Measurements from ENCODE around the gene CLEC11A. TPM values are rescaled to one million over a fixed set of nuclear protein-coding genes. Genes with fewer than 3 reads are reported as not detected.

The CLEC11A gene
- total RNA-seq, 1 experiment from 2014 or later = 2.0 TPM

DNA sequence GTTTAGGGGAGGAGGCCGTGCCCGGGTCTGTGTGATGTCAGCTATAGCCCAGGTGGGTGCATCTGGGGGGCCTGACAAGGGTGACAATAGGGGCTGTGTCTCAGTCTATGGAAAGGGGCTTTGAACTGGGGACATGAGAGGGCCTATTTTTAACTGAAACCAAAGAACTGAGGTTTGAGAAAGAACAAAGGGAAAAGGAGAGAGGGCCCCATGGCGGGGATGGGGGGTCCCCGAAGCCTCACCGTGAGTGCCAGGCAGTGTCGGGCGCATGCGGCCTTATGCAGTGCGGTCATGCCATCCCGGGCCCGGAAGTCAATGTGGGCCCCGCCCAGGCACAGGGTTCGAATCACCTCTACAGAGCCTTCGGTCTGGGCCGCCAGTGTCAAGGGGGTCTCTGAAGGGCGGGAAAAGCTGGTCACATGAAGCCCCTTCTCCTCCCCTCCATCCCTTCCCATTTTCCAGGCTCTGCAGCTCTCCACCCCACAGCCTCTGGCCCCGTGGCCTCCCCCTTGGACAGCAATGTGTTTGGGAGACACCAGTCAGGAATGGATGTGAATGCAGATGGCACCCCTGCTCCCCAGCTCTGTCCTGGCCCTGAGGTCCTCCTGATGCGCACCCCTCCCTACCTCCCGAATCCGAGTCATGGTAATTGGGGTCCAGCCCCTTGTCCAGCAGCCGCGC lies 9.5 kb upstream of the CLEC11A start:
- DNase-seq = no peak
- no peak overlapping the region for H3K4me3 ChIP-seq
- no peak overlapping the region for H3K27ac ChIP-seq
- no peaks in the 10 kb centered on the region for H3K9me3 ChIP-seq (replicated peaks)
- no peaks in the 10 kb centered on the region for H3K4me1 ChIP-seq
- H3K36me3 ChIP-seq = no peaks in the 10 kb centered on the region
- H3K27me3 ChIP-seq = peaks cover 5% of the 10 kb centered on the region; the same call in 1 of the 2 replicates

DNA sequence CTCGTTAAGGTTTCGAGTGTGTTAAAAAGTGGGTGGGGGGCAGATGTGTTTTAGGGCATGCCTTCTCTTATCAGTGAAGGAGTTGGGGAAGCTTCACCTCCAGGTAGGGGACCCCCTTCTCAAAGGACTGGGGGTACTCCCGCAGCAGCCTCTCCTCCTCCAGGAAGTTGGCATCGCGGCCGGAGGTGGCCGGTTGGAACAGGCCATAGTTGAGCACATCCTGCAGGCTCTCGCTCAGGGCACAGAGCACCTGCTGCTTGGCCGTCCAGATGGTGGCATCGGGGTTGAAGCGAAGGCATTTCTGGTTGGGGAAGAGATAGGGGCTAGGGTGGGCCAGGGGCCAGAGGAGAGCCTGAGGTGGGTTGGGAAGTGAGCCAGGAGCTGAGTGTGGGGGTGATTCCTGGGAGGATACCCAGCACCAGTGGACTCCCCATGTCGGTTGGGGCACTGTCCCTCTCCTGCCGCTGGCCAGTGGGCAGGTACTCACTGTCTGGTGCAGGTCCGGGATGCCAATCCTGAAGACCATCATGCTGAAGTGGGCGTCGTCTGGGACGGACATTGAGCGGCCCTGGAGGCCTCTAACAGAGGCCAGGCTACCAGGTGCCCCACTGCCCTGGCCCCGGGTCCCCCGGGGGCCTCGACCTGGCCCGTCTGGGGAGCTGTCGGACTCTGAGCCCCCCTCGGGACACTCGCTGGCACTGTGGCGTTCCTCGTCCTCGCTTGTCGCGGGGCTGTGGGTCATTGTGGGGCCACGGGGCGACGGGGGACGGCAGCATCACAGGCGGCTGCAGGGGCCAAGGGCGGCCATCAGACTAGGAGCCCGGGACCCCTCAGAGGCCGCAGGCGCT lies 6.8 kb upstream of the CLEC11A start:
- DNase-seq = no peak
- Histone ChIP-seq H3K4me1 (no peaks in the 10 kb centered on the region), H3K9me3 (replicated peaks) (no peaks in the 10 kb centered on the region), H3K36me3 (no peaks in the 10 kb centered on the region), H3K27me3 (peaks cover 5% of the 10 kb centered on the region; the same call in 1 of the 2 replicates), H3K4me3 (no peak overlapping the region), H3K27ac (no peak overlapping the region)

DNA sequence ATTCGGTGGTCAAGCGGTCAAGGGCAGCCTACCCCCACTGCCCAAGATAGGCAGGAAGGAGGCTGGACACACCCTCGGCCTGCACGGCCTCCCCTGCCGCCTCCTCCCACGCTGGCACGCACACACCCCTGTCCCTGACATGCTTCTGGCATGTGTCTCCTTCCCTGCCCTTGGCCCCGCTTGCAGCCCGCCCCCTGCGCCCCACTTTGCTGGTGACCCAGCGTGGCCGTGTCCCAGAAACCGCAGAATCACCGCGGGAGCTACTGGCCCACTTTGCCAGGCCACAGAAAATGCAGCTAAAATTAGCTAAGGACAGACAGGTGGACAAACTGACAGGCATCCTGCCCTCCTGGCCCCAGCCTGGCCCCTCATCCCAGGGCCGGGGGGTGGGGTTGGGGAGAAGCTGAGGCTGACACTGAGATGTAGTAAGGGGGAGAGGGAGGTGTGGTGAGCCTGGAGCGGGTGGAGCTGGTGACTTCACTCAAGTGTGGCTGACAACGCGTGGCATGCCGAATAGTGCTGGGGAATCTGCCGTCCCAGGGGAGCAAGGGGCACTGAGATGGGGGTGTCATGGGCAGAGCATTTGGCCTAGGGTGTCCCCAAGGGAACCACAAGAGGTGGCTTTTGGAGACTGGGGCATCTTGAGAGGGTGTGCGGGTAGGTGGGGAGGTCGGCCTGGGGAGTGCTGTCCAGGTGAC lies 6.0 kb upstream of the CLEC11A start:
- no peak overlapping the region for H3K4me3 ChIP-seq
- H3K4me1 ChIP-seq = no peaks in the 10 kb centered on the region
- H3K27ac ChIP-seq = no peak overlapping the region
- no peaks in the 10 kb centered on the region; the same call in 1 of the 2 replicates for H3K27me3 ChIP-seq
- no peaks in the 10 kb centered on the region for H3K9me3 ChIP-seq (replicated peaks)
- DNase-seq = no peak
- no peaks in the 10 kb centered on the region for H3K36me3 ChIP-seq

DNA sequence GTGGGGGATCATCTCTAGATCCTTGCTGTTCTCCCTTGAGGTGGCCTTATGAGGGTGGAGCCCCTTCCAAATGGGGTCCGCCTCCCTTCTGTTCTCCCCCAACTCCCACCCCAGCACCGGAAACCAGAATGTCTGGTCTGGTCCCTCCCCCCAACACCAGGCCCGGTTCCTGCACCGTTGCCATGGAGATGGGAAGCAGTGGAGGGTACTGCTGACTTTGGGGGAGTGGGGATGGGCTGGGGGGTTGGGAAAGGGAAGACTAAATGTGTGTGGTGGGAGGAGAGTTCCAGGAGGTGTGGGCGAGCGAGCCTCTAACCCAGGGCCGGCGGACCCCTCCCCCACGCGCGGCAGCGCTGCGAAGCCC lies 5.3 kb upstream of the CLEC11A start:
- Histone ChIP-seq H3K4me1 (no peaks in the 10 kb centered on the region), H3K27me3 (no peaks in the 10 kb centered on the region), H3K36me3 (no peaks in the 10 kb centered on the region), H3K4me3 (no peak overlapping the region), H3K9me3 (replicated peaks) (no peaks in the 10 kb centered on the region), H3K27ac (no peak overlapping the region)
- no peak for DNase-seq

DNA sequence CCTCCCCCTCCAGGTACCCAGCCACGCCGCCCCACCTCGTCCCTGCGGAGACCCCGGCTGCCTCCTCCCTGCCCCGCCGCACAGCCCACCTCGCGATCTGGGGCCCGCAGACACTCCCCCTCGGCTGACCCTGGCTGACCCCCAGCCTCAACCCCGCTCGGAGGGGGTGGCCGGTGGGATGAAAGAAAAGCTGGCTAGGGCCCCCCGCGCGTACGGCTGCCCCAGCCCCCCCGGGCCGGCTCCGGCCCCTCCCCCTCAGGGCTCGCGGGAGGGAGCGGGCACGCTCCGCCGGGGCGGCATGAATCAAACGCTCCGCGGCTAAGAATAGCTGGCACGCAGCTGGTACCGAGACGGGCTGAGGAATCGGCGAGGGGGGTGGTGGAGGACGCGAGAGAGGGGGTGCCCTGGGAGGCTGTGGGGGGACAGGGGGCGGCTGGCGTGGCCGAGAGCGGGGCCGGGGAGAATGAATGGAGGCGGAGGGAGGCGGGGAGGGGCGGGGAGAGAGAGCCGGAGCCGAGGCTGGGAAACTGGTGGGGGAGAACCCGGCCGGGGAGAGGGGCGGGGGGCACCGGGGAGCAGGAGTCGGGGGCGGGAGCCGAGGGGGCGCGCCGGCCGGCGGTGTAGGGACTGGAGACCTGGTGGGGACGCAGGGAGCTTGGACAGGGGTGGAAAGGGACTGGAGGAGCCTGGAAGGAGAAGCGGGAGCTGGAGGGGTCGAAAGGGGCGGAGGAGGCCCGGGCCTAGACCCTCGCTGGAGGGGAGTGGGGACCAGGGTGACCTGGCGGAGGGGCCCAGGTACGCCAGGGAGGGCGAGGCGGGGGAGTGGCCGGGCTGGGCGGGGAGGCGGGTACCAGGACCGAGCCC lies 4.7 kb upstream of the CLEC11A start:
- H3K27ac ChIP-seq = no peak overlapping the region
- no peaks in the 10 kb centered on the region for H3K9me3 ChIP-seq (replicated peaks)
- H3K27me3 ChIP-seq = no peaks in the 10 kb centered on the region
- no peak overlapping the region for H3K4me3 ChIP-seq
- no peak for DNase-seq
- no peaks in the 10 kb centered on the region for H3K4me1 ChIP-seq
- H3K36me3 ChIP-seq = no peaks in the 10 kb centered on the region

DNA sequence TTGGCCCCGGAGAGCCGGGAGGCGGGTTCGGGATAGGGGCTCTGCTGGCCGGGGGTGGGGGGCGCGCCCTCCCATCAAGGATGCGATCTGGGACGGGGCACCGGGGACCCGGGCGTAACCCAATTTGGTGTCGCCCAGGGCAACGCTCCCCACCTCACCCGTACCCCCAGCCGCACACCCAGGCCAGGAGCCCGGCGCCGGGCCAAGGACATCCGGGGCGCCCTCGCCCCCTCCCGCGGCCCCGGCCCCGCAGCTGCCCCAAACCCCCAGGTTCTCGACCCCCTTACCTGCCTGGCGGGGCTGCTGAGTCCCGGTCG lies 4.1 kb upstream of the CLEC11A start:
- H3K27me3 ChIP-seq = no peaks in the 10 kb centered on the region
- no peak for DNase-seq
- H3K4me1 ChIP-seq = no peaks in the 10 kb centered on the region
- H3K36me3 ChIP-seq = no peaks in the 10 kb centered on the region
- no peak overlapping the region for H3K27ac ChIP-seq
- no peaks in the 10 kb centered on the region for H3K9me3 ChIP-seq (replicated peaks)
- H3K4me3 ChIP-seq = no peak overlapping the region

DNA sequence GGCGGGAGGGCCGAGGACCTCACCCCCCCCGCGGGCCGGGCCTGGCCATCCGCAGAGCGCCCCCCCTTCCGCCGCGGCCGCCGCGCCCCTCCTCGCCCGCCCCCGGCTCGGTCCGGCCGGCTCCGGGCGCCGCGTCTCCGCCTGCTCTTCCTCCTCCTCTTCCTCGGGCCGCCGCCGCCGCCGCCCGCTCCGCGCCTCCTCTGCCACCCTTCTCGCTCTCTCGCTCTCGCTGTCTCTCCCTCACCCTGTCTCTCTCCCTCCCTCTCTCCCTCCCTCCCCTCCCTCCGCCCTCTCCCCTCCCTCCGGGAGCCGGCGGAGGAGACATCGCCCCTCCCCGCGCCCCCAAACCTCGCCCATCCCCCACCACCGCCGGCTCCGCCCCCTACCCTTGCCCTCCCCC lies 3.6 kb upstream of the CLEC11A start, which contains the start of gene SHANK1:
Gene SHANK1, minus strand, starts transcription at position 237 of the 400 bp plus-strand sequence. CDS start 2,883 bp downstream, outside the sequence.
- no peaks in the 10 kb centered on the region for H3K4me1 ChIP-seq
- H3K27ac ChIP-seq = no peak within 1 kb of the TSS
- H3K4me3 ChIP-seq = no peak within 1 kb of the TSS

DNA sequence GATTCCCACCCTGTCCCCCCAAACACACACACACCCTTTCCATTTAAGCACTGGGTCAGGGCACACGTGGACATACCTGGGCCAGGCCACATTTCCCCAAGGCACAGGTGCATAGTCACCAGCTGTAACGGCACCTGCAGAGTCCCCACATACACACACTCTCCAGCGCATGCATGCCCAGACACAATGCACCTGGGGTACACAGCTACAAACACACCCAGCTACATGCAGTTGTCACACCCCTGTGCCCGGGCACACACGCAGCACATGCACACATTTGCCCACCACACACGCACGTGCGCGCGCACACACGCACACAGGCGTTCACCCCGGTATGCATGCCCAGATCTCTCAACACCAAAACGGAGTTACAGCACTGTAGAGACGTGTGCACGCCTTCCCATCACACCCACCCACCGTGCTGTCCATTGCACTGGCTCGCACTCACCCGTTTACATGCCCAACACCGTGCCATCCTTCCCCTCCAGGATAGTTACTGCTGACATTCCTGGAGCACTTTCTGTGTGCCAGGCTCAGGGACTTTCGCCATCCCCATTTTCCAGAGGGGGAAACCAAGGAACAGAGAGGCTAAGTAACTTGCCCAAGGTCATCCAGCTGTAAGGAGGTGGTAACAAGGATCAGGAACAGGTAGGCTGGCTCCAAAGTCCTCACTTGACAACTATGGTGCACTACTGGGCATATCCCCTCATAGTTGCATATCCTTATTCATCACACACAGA lies 2.8 kb upstream of the CLEC11A start:
- DNase-seq = no peak
- Histone ChIP-seq H3K27ac (no peak overlapping the region), H3K27me3 (no peaks in the 10 kb centered on the region), H3K9me3 (replicated peaks) (no peaks in the 10 kb centered on the region), H3K36me3 (no peaks in the 10 kb centered on the region), H3K4me1 (peaks cover 1% of the 10 kb centered on the region), H3K4me3 (no peak overlapping the region)

More for the DNA sequence above, 3.6 kb upstream of the CLEC11A start, which contains the start of gene SHANK1:
- H3K27me3 ChIP-seq = no peaks in the 10 kb centered on the region
- DNase-seq = no peak
- no peaks in the 10 kb centered on the region for H3K9me3 ChIP-seq (replicated peaks)
- no peaks in the 10 kb centered on the region for H3K36me3 ChIP-seq

DNA sequence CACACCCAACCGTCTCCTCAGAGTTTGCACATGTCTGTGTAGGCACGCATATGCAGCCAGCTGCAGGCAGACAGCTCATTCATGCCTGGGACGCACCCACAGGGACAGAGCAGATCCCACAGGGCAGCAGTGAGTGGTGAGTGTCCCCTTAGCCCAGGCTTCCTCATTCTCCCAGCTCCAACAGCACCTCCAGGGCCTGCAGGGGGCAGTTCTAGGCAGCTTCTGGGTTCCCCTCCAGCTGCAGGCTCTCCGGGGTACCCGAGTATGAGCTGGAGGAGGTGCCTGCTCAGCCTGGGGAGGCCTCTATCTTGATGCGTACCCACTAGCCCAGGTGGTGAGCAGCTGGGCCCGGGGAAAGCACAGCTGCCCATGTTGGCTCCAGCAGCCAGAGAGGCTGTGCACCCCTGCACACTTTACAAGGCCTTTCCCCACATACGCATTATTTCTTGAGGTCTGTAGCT lies 2.2 kb upstream of the CLEC11A start:
- DNase-seq = no peak
- H3K27ac ChIP-seq = no peak overlapping the region
- no peak overlapping the region for H3K4me3 ChIP-seq
- H3K27me3 ChIP-seq = no peaks in the 10 kb centered on the region
- H3K9me3 ChIP-seq (replicated peaks) = no peaks in the 10 kb centered on the region
- no peaks in the 10 kb centered on the region for H3K36me3 ChIP-seq
- peaks cover 7% of the 10 kb centered on the region for H3K4me1 ChIP-seq

DNA sequence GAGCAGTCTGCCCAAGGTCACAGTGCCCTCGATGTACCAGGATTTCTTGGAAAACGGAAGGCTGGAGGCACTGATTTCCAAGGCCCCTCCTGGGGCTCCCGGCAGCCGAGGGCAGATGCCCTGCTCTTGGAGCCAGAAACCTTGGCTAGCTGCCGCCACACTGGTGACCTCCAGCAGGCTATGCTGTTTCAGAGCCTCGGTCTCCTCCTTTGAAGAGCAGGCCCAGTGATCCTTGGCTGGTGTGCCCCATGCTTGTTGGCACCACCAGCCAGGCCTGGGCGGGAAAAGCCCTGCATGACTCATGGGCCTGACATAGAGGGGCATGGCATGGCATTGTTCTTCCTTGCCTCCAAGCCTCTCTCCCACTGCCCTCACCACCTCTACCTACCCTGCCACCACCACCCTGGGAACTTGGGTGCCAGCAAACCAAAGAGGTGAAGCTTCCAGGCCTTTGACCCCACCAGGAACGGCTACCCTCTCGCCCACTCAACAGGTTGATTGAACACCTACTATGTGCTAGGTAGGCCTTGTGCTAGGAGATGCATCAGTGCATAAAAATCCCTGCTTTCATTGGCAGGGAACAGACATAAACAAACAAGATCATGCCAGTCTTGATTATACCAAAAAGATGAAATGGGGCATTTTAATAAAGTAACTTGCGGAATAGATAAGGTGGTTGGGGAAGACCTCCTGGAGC lies 1.6 kb upstream of the CLEC11A start:
- H3K4me3 ChIP-seq = no peak overlapping the region
- H3K36me3 ChIP-seq = no peaks in the 10 kb centered on the region
- H3K9me3 ChIP-seq (replicated peaks) = no peaks in the 10 kb centered on the region
- H3K27ac ChIP-seq = no peak overlapping the region
- H3K27me3 ChIP-seq = no peaks in the 10 kb centered on the region
- no peak for DNase-seq
- H3K4me1 ChIP-seq = peaks cover 13% of the 10 kb centered on the region

DNA sequence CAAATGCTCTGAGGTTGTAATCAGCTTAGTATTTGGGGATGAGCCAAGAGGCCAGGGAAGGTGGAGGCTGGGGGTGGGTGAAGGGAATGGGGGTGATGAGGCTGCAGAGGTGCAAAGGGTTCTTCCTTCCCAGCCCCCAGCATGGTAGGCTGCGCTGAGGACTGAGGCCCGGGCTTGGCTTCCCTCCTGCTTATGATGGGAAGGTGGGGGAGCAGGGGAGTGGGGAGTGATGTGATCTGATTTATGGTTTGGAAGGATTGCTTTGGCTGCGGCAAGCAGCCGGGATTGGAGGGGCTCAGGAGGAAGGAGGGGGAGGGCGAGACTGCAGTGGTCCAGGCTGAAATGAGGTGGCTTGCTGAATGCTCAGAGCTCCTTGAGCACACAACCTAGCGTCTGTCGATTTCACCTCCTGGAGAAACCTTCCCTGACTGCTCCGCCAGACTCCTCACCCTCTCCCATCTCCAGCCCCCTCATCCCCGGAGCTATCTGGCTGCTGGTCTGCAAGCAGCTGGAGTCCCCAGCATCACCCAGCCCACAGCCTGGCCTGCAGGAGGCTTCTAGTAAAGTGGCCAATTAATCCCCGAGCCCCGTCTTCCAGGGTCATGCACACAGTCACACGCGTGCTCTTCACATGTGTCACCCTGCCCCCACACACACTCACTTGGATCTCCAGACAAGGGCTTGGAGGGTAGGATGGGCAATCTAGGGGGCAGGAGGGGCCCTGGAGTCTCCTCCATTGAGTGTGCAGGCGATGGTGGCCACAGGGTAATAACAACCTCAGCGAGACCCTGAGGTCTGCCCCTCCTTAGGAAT lies 757 bp upstream of the CLEC11A start:
- no peak for DNase-seq
- Histone ChIP-seq H3K4me1 (peaks cover 13% of the 10 kb centered on the region), H3K9me3 (replicated peaks) (no peaks in the 10 kb centered on the region), H3K27me3 (no peaks in the 10 kb centered on the region), H3K27ac (no peak overlapping the region), H3K4me3 (no peak overlapping the region), H3K36me3 (no peaks in the 10 kb centered on the region)

DNA sequence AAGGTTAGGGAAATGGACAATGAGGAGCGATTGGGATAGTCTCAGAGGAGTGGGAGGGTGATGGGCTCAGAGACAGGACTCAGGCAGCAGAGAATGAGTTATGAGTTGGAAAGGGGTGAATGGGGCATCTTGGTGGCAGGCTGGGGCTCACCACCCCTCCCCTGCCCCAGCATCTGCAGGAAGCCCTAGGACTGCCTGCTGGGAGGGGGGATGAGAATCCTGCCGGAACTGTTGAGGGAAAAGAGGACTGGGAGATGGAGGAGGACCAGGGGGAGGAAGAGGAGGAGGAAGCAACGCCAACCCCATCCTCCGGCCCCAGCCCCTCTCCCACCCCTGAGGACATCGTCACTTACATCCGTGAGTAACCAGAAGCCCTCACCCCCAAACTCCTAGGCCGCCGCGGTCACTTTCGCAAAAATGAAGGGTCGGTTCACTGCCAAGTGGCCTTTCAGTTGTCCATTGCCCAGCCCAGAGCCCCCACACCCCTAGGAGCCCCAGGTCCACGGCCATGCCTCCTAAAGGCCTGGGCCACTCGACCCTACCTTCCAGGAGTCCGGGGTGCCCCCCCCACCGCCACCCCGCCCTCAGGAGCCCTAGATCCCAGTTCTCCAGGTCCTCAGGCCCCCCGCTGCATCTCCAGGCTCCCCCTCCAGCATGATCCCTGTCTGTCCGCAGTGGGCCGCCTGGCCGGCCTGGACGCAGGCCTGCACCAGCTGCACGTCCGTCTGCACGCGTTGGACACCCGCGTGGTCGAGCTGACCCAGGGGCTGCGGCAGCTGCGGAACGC lies 764 bp downstream of the CLEC11A start:
- H3K9me3 ChIP-seq (replicated peaks) = no peaks in the 10 kb centered on the region
- no peak for DNase-seq
- no peak overlapping the region for H3K27ac ChIP-seq
- H3K4me1 ChIP-seq = peaks cover 13% of the 10 kb centered on the region
- H3K27me3 ChIP-seq = no peaks in the 10 kb centered on the region
- H3K36me3 ChIP-seq = no peaks in the 10 kb centered on the region
- H3K4me3 ChIP-seq = no peak overlapping the region
